ENCODE results near the gene FAM120AOS. TPM values are rescaled to one million over a fixed set of nuclear protein-coding genes. Genes with fewer than 3 reads are reported as not detected.

FAM120AOS gene
- total and polyA plus RNA-seq, 2 of the 4 experiments (the other 2 are of a cell fraction) = 22.7 to 24.7 TPM

- no TSS peak for BruUV-seq (replicated peaks)
- no peak overlapping the region for H3K27ac ChIP-seq (ENCODE audit: insufficient read depth, low read length)
- WGBS, 2 experiments (ENCODE audit: extremely low coverage in 2 of 2, insufficient read length in 1 of 2) = no CpG with 5 or more reads among the region's 5 CpGs
- in situ Hi-C loops (cut with MboI; ENCODE audit: low sequenced_read_pairs) (no loop called here), dilution Hi-C loops (cut with HindIII; ENCODE audit: low sequenced_read_pairs, unreplicated experiment) (no loop called here), intact Hi-C loops (cut with micrococcal nuclease) (no loop called here)
- no peak overlapping the region for H2BK15ac ChIP-seq (ENCODE audit: low read depth, low read length)
- ATAC-seq (ENCODE audit: low read depth) (no peak), DNase-seq (no peak)
- H2AK5ac ChIP-seq (ENCODE audit: low read depth, low read length) = no peak overlapping the region
- no peak overlapping the region for H3K9ac ChIP-seq (ENCODE audit: low read depth, low read length)
- H2BK5ac ChIP-seq (ENCODE audit: low read depth, low read length, poor library complexity, severe bottlenecking) = no peak overlapping the region
- H3K23ac ChIP-seq (ENCODE audit: low read depth, low read length) = no peak overlapping the region
- CTCF ChIA-PET = interaction anchor here (0.6 kb wide), 1 partner anchor 323 kb away, joined by 3 read pairs; no protein-coding TSS in a partner anchor
- H4K5ac ChIP-seq (ENCODE audit: low read depth, low read length) = no peak overlapping the region
- no peak overlapping the region for H2AFZ ChIP-seq (replicated peaks; ENCODE audit: low read length, poor library complexity)
- H3K18ac ChIP-seq (ENCODE audit: low read depth, low read length) = no peak overlapping the region
- no peak overlapping the region for H3K56ac ChIP-seq (ENCODE audit: extremely low read depth, insufficient read depth, low read length)
- no peaks in the 10 kb centered on the region for H4K20me1 ChIP-seq (ENCODE audit: insufficient read depth, low read length)
- no peak overlapping the region for H2BK20ac ChIP-seq (ENCODE audit: low read depth, low read length)
- no peak overlapping the region for H3K4ac ChIP-seq (ENCODE audit: low read depth, low read length)
- no peak for TF ChIP-seq RFX5 (IDR thresholded peaks at IDR 0.05; ENCODE audit: low read depth, low read length)
- no peak for TF ChIP-seq CTCF (conservative IDR thresholded peaks at IDR 0.05; ENCODE audit: low read depth, low read length)
- no peak for TF ChIP-seq BHLHE40 (IDR thresholded peaks at IDR 0.05; ENCODE audit: low read depth, low read length)
- no peak for TF ChIP-seq FOS (IDR thresholded peaks at IDR 0.05; ENCODE audit: low read depth, low read length)
- no peak for TF ChIP-seq CHD1 (IDR thresholded peaks at IDR 0.05; ENCODE audit: low read depth, low read length)
- TF ChIP-seq MAFK (IDR thresholded peaks at IDR 0.05; ENCODE audit: low read depth, low read length) = no peak
- TF ChIP-seq RAD21 (IDR thresholded peaks at IDR 0.05; ENCODE audit: low read length) = no peak
- no peak for TF ChIP-seq POLR2A (IDR thresholded peaks at IDR 0.05; ENCODE audit: low read depth, low read length)
- TF ChIP-seq ELK1 (IDR thresholded peaks at IDR 0.05; ENCODE audit: borderline replicate concordance, low read depth, low read length) = no peak
- H3K14ac ChIP-seq (replicated peaks; ENCODE audit: low read depth, low read length) = 0 out of 2 replicates have a peak overlapping the region, but pooled peaks have one; percentile 66
- POLR2A ChIA-PET (ENCODE audit: unreplicated experiment) = no interaction called here
- no peak overlapping the region for H2AK9ac ChIP-seq (replicated peaks; ENCODE audit: low read depth, low read length, poor library complexity)
- H3K36me3 ChIP-seq (ENCODE audit: control insufficient read depth, insufficient read depth, low read length) = no peaks in the 10 kb centered on the region
- H3K4me3 ChIP-seq (ENCODE audit: insufficient read depth, low read depth, low read length) = no peak overlapping the region
- H3K79me1 ChIP-seq (ENCODE audit: low read depth in 1 of 2, low read length in 2 of 2) = no peaks in the 10 kb centered on the region
- H3K4me2 ChIP-seq (ENCODE audit: low read depth, low read length) = no peak overlapping the region
- no peak overlapping the region for H2BK120ac ChIP-seq (ENCODE audit: low read depth, low read length)
- no peaks in the 10 kb centered on the region for H3K9me3 ChIP-seq (ENCODE audit: control insufficient read depth, insufficient read depth, low read length)
- H4K91ac ChIP-seq (ENCODE audit: insufficient read depth, low read depth, low read length) = no peak overlapping the region
- H4K8ac ChIP-seq (ENCODE audit: low read depth in 2 of 2, low read length in 2 of 2) = no peak overlapping the region
- no peaks in the 10 kb centered on the region for H3K9me1 ChIP-seq (ENCODE audit: insufficient read depth, low read length)
- H3K27me3 ChIP-seq (ENCODE audit: control insufficient read depth, insufficient read depth, low read length) = no peaks in the 10 kb centered on the region; the same call in 1 of the 2 replicates
- H3K4me1 ChIP-seq (ENCODE audit: control insufficient read depth, insufficient read depth, low read length) = no peaks in the 10 kb centered on the region
These were observed 21.8 kb downstream of the FAM120AOS start for GRCh38 chr9:93431539-93432105.

Data from IMR-90 (cell line).